Endothelial cell (in vitro differentiated cells): ENCODE results near the gene STAT5B. TPM values are rescaled to one million over a fixed set of nuclear protein-coding genes. Genes with fewer than 3 reads are reported as not detected.
"Not testable (repeated sequence)": the region's sequence is repeated elsewhere in the genome, so short reads cannot be mapped to it uniquely, and the experiment has no call there.

ENCODE experiments used
- DNase-seq: peaks from one replicate; pipeline ENCODE4 v3.0.0; 2021; ENCODE audit warnings: low spot score
- H3K27ac Mint-ChIP-seq: one replicate; pipeline ENCODE4 v1.8.0; 2021; ENCODE audit warnings: mixed read lengths, inconsistent platforms; ENCODE audit not compliant: unreplicated experiment
- H3K27me3 Mint-ChIP-seq: one replicate; pipeline ENCODE4 v1.8.0; 2021; ENCODE audit warnings: mild to moderate bottlenecking, moderate library complexity, mixed read lengths, inconsistent platforms; ENCODE audit not compliant: unreplicated experiment
- H3K36me3 Mint-ChIP-seq: one replicate; pipeline ENCODE4 v1.8.0; 2021; ENCODE audit warnings: mild to moderate bottlenecking, low read depth, mixed read lengths, inconsistent platforms; ENCODE audit not compliant: unreplicated experiment
- H3K4me1 Mint-ChIP-seq: one replicate; pipeline ENCODE4 v1.8.0; 2021; ENCODE audit warnings: mild to moderate bottlenecking, mixed read lengths, inconsistent platforms; ENCODE audit not compliant: unreplicated experiment
- H3K4me3 Mint-ChIP-seq: one replicate; pipeline ENCODE4 v1.8.0; 2021; ENCODE audit warnings: mild to moderate bottlenecking, mixed read lengths, inconsistent platforms; ENCODE audit not compliant: unreplicated experiment
- H3K9me3 Mint-ChIP-seq: one replicate; pipeline ENCODE4 v1.8.0; 2021; ENCODE audit warnings: mixed read lengths, inconsistent platforms; ENCODE audit not compliant: unreplicated experiment
- long read RNA-seq: library from polyadenylated mRNA; unstranded; transcript quantifications from one replicate; pipeline ENCODE4 v2.0.0, GENCODE V29; 2020; ENCODE audit not compliant: unreplicated experiment
- total RNA-seq: library from RNA; stranded (reverse); fragmentation: NEBNext Ultra II Directional; extraction: Animal tissue kit (Norgen Biotek cat#: 25700); gene quantifications from one replicate; pipeline ENCODE4 v1.2.1, GENCODE V29; 2021; ENCODE audit not compliant: unreplicated experiment
- TF ChIP-seq, protein P1 (sequence below): fragments of 200-600 bp; sonication (generic); IDR thresholded peaks from one replicate; pipeline ENCODE4 v1.5.0; 2021; ENCODE audit warnings: antibody characterized with exemption; ENCODE audit not compliant: unreplicated experiment

Gene STAT5B
- total RNA-seq = 40.2 TPM
- long read RNA-seq, partial matches to known transcripts = 3 of 3 reads
- long read RNA-seq, other reads (novel, unspliced or antisense) = 0 of 3 reads

DNA sequence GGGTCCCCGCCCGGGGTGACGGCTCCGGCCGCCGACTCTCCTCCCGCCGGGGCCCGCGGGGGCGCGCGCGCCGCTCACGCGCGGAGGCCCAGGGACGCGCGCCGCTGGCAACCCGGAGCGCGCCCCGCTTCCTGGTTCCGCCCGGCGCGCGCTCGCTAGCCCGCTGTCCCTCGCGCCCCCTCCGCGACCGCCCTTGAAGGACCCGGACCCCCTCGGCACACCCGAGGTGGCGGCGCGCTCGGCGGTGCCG, at the start of gene STAT5B:
TSS of gene STAT5B (minus strand) at position 33 of the 250 bp plus-strand sequence. CDS start 44,264 bp downstream, outside the sequence.
- DNase-seq = peak; percentile 73
- no peaks in the 10 kb centered on the region for H3K9me3 Mint-ChIP-seq
- TF ChIP-seq, protein P1, sequence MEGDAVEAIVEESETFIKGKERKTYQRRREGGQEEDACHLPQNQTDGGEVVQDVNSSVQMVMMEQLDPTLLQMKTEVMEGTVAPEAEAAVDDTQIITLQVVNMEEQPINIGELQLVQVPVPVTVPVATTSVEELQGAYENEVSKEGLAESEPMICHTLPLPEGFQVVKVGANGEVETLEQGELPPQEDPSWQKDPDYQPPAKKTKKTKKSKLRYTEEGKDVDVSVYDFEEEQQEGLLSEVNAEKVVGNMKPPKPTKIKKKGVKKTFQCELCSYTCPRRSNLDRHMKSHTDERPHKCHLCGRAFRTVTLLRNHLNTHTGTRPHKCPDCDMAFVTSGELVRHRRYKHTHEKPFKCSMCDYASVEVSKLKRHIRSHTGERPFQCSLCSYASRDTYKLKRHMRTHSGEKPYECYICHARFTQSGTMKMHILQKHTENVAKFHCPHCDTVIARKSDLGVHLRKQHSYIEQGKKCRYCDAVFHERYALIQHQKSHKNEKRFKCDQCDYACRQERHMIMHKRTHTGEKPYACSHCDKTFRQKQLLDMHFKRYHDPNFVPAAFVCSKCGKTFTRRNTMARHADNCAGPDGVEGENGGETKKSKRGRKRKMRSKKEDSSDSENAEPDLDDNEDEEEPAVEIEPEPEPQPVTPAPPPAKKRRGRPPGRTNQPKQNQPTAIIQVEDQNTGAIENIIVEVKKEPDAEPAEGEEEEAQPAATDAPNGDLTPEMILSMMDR = no peak
- peak within 1 kb of the TSS; percentile 89 for H3K27ac Mint-ChIP-seq
- peak within 1 kb of the TSS; percentile 99 for H3K4me3 Mint-ChIP-seq
- no peaks in the 10 kb centered on the region for H3K36me3 Mint-ChIP-seq
- peaks cover 7% of the 10 kb centered on the region for H3K27me3 Mint-ChIP-seq
- H3K4me1 Mint-ChIP-seq = peaks cover 41% of the 10 kb centered on the region

DNA sequence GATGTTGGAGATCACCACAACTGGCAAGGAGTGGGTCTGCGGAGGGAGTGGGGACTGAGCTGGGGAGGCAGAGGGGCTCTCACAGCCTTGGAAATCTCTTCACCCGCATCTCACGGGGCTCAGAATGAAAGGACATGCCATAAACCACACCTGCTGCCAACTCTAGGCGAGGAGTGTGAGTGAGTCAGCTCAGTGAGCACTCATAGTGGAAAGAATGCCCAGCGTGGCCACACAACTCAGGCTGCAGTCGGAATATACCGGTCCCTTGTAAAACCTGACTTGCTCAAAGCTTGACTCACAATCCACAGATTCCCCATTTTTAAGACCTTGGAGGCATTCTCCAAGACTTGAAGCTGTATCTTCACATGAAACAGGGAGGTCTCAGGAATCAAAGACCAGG, 48.8 kb upstream of the STAT5B start:
- peaks cover 9% of the 10 kb centered on the region for H3K27me3 Mint-ChIP-seq
- TF ChIP-seq, protein P1 = no peak
- peak overlapping the region; percentile 62 for H3K4me3 Mint-ChIP-seq
- H3K36me3 Mint-ChIP-seq = peaks cover 32% of the 10 kb centered on the region
- H3K4me1 Mint-ChIP-seq = peaks cover 29% of the 10 kb centered on the region
- no peak for DNase-seq
- no peaks in the 10 kb centered on the region for H3K9me3 Mint-ChIP-seq
- no peak overlapping the region for H3K27ac Mint-ChIP-seq

DNA sequence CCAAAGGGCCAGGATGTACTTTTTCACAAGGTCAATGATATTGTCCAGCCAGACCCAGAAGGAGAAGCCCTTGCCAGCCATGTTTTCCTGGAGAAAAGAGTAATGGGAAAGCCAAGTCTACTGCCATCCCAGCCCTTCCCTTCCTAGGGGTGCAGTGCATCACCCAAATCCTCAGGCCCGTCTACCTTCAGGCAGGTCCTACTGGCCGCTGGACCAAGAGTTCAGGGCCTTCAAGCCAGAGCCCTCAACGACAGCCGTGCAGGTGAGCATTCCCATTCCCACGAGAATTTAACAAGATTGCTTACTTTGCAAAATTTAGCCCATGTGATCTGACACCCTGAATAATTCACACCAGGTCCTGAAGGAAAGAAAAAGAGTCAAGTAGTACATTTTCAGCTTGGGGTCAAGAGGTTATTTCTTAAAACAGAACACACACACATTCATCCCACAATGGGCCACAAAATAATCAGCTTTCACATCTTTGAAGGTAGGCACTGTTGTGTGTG, 47.1 kb upstream of the STAT5B start:
- peaks cover 32% of the 10 kb centered on the region for H3K36me3 Mint-ChIP-seq
- peaks cover 41% of the 10 kb centered on the region for H3K4me1 Mint-ChIP-seq
- TF ChIP-seq, protein P1 = no peak
- DNase-seq = no peak
- no peaks in the 10 kb centered on the region for H3K9me3 Mint-ChIP-seq
- H3K4me3 Mint-ChIP-seq = peak overlapping the region; percentile 16
- H3K27me3 Mint-ChIP-seq = peaks cover 14% of the 10 kb centered on the region
- H3K27ac Mint-ChIP-seq = peak overlapping the region; percentile 30

DNA sequence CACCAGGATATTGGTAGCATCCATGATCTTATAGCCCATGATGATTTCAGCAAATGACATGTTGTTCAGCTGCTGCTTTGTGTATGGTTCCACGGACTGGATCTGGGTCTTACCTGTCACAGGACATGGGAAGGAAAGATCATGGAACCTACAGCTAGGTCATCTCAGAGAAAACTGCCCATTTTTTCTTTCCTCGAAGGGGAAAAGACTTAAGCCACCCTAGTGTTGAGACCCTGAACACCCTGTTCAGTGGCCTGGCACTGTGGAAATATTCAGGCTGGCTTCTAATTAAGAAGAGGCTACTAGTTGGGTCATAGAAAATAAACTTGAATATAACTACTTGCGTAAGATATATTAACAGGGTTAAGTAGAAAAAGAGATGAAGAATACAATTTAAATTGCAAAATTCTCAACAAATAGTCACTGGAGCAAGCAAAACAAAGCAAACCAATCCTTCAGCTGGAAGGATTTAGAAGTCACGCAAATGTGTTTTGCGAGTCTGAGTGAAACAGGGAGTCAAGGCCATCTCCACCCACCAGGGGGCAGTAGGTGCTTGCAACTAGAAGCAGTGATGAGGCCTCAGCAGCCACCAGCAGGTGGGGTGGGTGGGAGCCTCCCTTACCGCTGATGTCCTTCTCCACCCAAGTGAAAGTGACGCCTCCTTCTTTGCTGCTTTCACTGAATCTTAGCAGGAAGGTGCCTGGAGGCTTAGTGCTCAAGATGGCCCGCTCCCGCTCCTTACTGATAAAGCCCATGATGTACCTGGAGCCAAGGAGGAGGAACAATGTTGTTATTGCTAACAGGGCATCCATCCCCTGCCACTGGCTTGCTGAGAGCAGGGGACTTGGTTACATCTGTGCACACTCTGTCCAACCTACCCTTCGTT, 46.4 kb upstream of the STAT5B start:
- H3K4me1 Mint-ChIP-seq = peaks cover 47% of the 10 kb centered on the region
- H3K27me3 Mint-ChIP-seq = peaks cover 14% of the 10 kb centered on the region
- peaks cover 32% of the 10 kb centered on the region for H3K36me3 Mint-ChIP-seq
- H3K27ac Mint-ChIP-seq = peak overlapping the region; percentile 98
- no peaks in the 10 kb centered on the region for H3K9me3 Mint-ChIP-seq
- TF ChIP-seq, protein P1 = peak; percentile 97
- H3K4me3 Mint-ChIP-seq = peak overlapping the region; percentile 78
- DNase-seq = peak; percentile 95

DNA sequence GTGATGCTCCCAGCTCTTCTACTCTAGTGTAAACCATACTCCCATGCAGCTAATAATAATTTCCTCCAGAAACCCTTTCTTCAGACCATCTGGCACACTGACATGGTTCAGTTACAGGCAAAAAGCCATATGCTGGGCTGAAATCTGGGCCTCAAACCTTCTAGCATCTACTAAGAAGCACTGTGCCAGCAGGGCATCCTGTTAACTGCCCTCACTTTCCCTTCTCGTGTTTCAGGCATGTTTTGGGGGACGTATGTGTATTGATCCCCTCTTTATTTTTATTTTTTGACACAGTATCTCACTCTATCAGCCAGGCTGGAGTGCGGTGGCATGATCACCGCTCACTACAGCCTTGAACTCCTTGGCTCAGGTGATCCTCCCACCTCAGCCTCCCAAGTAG, 45.4 kb upstream of the STAT5B start:
- Mint-ChIP-seq H3K4me3 (peak overlapping the region; percentile 78), H3K36me3 (peaks cover 32% of the 10 kb centered on the region), H3K27me3 (peaks cover 14% of the 10 kb centered on the region), H3K9me3 (no peaks in the 10 kb centered on the region), H3K4me1 (peaks cover 57% of the 10 kb centered on the region), H3K27ac (peak overlapping the region; percentile 98)
- DNase-seq = no peak
- TF ChIP-seq, protein P1 = no peak

DNA sequence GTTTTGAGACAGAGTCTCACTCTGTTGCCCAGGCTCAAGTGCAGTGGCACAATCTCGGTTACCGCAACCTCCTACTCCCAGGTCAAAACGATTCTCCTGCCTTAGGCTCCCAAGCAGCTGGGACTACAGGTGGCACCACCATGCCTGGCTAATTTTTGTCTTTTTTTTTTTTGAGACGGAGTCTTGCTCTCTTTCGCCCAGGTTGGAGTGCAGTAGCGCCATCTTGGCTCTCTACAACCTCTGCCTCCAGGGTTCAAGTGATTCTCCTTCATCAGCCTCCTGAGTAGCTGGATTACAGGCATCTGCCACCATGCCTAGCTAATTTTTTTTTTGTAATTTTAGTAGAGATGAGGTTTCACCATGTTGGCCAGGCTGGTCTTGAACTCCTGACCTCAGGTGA, 41.8 kb upstream of the STAT5B start:
- Mint-ChIP-seq H3K4me1 (peaks cover 74% of the 10 kb centered on the region), H3K27me3 (peaks cover 12% of the 10 kb centered on the region), H3K36me3 (peaks cover 25% of the 10 kb centered on the region), H3K27ac (peak overlapping the region; percentile 89)
- H3K9me3 Mint-ChIP-seq, DNase-seq, H3K4me3 Mint-ChIP-seq: not testable (repeated sequence)
